ENCODE data around the gene CRLF2. TPM values are rescaled to one million over a fixed set of nuclear protein-coding genes. Genes with fewer than 3 reads are reported as not detected.

The CRLF2 gene
- total and polyA plus RNA-seq, 2 experiments from 2014 or later, result not detected

GRCh38 chrX:1167918-1168481 is 44.4 kb downstream of the CRLF2 start:
- ATAC-seq (no peak), DNase-seq (ENCODE audit: low spot score) (no peak)
- H3K36me3 Mint-ChIP-seq (ENCODE audit: low read depth), result peaks cover 50% of the 10 kb centered on the region
- Histone ChIP-seq H3K36me3 (ENCODE audit: insufficient read depth) (no peaks in the 10 kb centered on the region; the same call in 1 of the 2 replicates), H3K9me2 (ENCODE audit: insufficient read depth) (peaks cover 4% of the 10 kb centered on the region; the same call in 1 of the 2 replicates), H3K27me3 (ENCODE audit: insufficient read depth) (no peaks in the 10 kb centered on the region), H2AFZ (no peak overlapping the region), H3K4me2 (no peak overlapping the region), H4K20me1 (replicated peaks; ENCODE audit: insufficient read depth) (no peaks in the 10 kb centered on the region), H3K4me1 (ENCODE audit: insufficient read depth) (peaks cover 40% of the 10 kb centered on the region), H3K27ac (ENCODE audit: low read depth) (0 out of 2 replicates have a peak overlapping the region, but pooled peaks have one; percentile 57), H3K4me3 (no peak overlapping the region), H3F3A (replicated peaks; ENCODE audit: low read depth) (peaks cover 5% of the 10 kb centered on the region), H3K79me2 (replicated peaks; ENCODE audit: insufficient read depth) (no peaks in the 10 kb centered on the region)
- TF ChIP-seq ZNF462 (CRISPR knock-in tag; IDR thresholded peaks at IDR 0.05) (no peak), JUNB (IDR thresholded peaks at IDR 0.05; ENCODE audit: unreplicated experiment) (no peak), EZH2phosphoT487 (IDR thresholded peaks at IDR 0.05; ENCODE audit: unreplicated experiment) (no peak), STAT1 (IDR thresholded peaks at IDR 0.05; ENCODE audit: unreplicated experiment) (no peak), CREB1 (CRISPR knock-in tag; IDR thresholded peaks at IDR 0.05; ENCODE audit: low read depth) (no peak), ZNF114 (CRISPR knock-in tag; IDR thresholded peaks at IDR 0.05) (no peak), REST (IDR thresholded peaks at IDR 0.05; ENCODE audit: unreplicated experiment) (no peak), EZH2 (IDR thresholded peaks at IDR 0.05; ENCODE audit: low read depth, unreplicated experiment) (no peak), ETS1 (IDR thresholded peaks at IDR 0.05) (no peak), CTCF (conservative IDR thresholded peaks at IDR 0.05; ENCODE audit: low read depth in 2 of 2) (no peak), POLR2AphosphoS5 (IDR thresholded peaks at IDR 0.05; ENCODE audit: low read depth) (no peak), NANOG (IDR thresholded peaks at IDR 0.05; ENCODE audit: borderline replicate concordance) (no peak), ZNF331 (CRISPR knock-in tag; IDR thresholded peaks at IDR 0.05; ENCODE audit: low read depth) (no peak)
- H3K27me3 Mint-ChIP-seq (ENCODE audit: insufficient read depth, low read depth, poor library complexity), result peaks cover 16% of the 10 kb centered on the region
- no peak overlapping the region for H3K4me3 Mint-ChIP-seq
- no peak overlapping the region for H3K27ac Mint-ChIP-seq
- no peaks in the 10 kb centered on the region; the same call in 2 of the 3 replicates for H3K4me1 Mint-ChIP-seq
- peaks cover 86% of the 10 kb centered on the region for H3K9me3 Mint-ChIP-seq

All from GM23338 (cell line).